Medulla oblongata (tissue), 1 donor: ENCODE data around the gene C1QTNF1.

ENCODE experiments used
- DNase-seq: peaks from one replicate; pipeline ENCODE4 v3.0.0-alpha.2; 2015; ENCODE audit errors: extremely low spot score

The C1QTNF1 gene

DNA sequence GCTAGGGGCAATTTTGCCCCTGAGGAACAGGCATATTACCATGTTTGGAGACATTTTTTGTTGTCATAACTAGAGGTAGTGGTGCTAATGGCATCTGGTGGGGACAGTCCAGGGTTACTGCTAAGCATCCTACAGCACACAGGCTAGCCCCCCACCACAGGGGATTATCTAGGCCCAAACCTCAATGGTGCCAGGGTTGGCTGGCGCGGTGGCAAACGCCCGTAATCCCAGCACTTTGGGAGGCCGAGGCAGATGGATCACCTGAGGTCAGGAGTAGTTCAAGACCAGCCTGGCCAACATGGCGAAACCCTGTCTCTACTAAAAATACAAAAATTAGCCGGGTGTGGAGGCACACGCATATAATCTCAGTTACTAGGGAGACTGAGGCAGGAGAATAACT lies 15.2 kb downstream of the C1QTNF1 start:
- DNase-seq = no peak

DNA sequence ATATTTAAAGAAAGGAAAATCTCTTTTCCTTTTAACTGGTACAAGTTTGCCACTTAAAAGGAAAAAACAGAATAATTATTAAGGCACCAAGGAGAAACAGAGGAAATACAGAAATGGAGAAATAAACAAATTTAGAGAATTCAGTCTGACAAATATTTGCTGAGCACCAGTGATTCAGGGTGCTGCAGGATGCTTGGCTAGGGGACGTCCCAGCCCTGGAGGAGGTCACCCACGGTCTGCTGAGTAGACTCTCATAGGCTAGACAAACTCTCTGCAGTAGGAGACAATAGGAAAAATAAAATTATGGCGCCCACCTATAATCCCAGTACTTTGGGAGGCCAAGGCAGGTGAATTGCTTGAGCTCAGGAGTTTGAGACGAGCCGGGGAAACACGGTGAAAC lies 15.9 kb downstream of the C1QTNF1 start:
- DNase-seq = no peak

- DNase-seq = no peak
Observed at GRCh38 chr17:79041041-79041570, 17.1 kb downstream of the C1QTNF1 start.

GRCh38 chr17:79041723-79042420 lies 17.9 kb downstream of the C1QTNF1 start:
- peak; percentile 40 for DNase-seq

DNA sequence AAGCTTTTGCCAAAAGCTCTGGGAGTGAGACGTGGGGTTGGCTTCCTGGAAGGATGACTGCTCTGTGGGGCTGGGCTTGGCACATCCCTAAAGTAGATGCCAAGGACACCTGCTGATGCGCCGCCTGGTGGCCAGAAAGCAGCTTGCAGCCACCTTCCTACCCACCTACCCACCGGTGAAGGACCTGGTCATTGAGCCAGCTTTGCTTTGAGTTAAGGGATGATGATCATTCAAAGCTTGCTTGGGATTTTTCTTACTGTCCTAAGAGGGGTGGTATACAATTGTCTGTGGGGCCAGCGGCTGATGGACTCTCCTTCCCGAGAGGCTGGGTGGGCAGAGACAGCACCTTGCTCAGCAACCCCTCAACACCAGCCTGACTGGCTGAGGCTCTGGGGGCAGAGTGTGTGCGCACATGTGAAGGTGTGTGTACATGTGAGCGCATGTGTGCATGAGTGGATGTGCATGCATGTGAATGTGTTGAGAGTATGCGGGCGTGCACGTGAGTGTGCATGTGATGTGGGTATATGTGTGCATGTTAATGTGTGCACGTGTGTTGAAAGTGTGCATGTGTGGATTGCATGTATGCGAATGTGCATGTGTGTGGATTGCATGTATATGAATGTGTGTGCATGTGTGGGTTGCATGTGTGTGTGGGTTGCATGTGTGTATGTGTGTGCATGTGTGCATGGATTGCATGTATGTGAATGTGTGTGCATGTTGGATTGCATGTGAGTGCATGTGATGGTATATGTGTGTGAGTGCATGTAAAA lies 18.6 kb downstream of the C1QTNF1 start:
- no peak for DNase-seq

DNA sequence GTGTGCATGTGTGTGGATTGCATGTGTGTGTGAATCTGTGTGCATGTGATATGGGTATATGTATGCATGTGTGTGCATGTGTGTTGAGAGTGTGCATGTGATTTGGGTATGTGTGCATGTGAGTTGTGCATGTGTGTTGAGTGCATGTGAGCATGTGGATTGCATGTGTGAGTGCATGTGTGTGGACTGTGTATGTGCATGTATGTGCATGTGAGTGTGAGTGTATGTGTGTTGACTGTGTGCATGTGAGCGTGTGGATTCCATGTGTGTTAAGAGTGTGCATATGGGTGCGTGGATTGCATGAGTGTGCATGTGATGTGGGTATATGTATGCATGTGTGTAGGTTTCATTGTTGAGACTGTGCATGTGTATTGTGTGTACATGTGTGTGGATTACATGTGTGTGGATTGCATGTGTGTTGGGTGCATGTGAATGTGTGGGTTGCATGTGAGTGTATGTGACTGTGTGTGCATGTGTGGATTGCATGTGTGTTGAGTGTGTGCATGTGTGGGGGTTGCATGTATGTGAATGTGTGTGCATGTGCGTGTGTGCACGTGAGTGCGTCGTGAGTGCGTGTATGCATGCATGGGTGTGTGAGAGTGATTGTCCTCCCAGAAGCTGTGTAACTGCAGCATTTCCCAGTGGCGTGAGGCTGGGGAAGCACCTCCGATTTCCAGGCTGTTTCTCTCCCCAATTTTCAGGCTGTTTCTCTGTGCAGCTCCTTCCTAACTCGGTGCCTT lies 19.4 kb downstream of the C1QTNF1 start:
- no peak for DNase-seq

GRCh38 chr17:79043931-79044320 lies 20.0 kb downstream of the C1QTNF1 start:
- DNase-seq = no peak

DNA sequence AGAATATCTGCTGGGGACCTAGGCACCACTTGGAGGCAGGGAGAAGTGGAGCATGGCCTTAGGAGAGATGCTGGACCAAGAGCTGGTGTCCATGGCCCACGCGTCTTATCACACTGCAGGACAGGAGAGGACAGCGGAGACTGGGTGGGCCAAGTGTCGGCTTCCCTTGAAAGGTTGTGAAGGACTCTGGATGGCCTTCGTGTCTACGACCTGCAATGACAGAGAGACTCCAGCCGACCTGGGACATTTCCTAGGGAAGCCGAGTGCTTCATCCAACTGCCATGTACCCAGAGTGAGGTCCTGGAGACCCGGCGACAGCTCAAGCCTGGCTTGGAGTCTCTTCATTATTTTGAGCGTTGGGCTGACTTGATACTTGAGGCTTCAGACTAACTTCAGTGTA lies 20.5 kb downstream of the C1QTNF1 start:
- no peak for DNase-seq

- no peak for DNase-seq
Observed at GRCh38 chr17:79045001-79045729, 21.2 kb downstream of the C1QTNF1 start.

DNA sequence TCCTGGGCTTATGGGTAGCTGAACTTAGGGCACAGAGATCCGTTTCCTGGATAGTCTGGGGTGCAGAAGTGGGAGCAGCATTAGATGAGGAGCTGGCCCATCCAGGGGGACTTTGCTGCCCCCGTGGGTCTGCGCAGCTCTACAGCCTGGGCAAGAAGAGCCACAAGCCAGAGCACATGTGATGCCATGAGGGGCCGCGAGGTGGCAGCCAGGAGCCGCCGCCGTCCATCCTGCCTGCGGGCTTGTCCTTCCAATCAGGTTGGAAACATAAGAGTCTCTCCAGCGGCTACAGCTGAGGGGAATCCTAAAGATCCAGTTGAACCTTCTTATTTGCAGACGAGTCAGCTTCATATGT lies 21.9 kb downstream of the C1QTNF1 start:
- peak; percentile 76 for DNase-seq

GRCh38 chr17:79046197-79046915 lies 22.4 kb downstream of the C1QTNF1 start:
- no peak for DNase-seq

- no peak for DNase-seq
Observed at GRCh38 chr17:79046916-79047280, 22.9 kb downstream of the C1QTNF1 start.

- no peak for DNase-seq
Observed at GRCh38 chr17:79047291-79047920, 23.4 kb downstream of the C1QTNF1 start.

DNA sequence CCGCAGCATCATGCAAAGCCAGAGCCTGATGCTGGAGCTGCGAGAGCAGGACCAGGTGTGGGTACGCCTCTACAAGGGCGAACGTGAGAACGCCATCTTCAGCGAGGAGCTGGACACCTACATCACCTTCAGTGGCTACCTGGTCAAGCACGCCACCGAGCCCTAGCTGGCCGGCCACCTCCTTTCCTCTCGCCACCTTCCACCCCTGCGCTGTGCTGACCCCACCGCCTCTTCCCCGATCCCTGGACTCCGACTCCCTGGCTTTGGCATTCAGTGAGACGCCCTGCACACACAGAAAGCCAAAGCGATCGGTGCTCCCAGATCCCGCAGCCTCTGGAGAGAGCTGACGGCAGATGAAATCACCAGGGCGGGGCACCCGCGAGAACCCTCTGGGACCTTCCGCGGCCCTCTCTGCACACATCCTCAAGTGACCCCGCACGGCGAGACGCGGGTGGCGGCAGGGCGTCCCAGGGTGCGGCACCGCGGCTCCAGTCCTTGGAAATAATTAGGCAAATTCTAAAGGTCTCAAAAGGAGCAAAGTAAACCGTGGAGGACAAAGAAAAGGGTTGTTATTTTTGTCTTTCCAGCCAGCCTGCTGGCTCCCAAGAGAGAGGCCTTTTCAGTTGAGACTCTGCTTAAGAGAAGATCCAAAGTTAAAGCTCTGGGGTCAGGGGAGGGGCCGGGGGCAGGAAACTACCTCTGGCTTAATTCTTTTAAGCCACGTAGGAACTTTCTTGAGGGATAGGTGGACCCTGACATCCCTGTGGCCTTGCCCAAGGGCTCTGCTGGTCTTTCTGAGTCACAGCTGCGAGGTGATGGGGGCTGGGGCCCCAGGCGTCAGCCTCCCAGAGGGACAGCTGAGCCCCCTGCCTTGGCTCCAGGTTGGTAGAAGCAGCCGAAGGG lies 24.2 kb downstream of the C1QTNF1 start:
- DNase-seq = no peak

- no peak for DNase-seq
Observed at GRCh38 chr17:79048826-79049755, 25.1 kb downstream of the C1QTNF1 start.

DNA sequence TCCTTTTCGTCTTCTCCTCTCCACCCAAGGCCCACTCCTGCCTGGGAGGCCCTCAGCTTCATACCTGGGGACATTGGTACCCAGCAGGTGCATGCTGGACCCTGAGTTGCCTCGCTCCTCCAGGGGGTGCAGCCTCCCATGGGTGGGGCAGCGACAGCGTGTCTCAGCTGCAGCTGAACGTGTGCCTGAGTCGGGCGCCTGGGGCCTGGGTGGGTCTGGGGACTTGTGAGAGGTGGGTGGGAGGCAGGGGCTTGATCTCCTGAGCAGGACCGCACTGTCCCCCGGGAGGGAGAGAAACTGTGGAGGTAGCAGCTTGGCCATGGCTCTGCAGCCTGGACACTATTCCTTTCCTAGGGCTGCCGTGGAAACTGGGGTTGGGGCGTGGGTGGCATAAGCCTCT lies 25.9 kb downstream of the C1QTNF1 start:
- no peak for DNase-seq

- no peak for DNase-seq
Observed at GRCh38 chr17:79050551-79050950, 26.6 kb downstream of the C1QTNF1 start.

GRCh38 chr17:79051306-79051705 lies 27.3 kb downstream of the C1QTNF1 start:
- no peak for DNase-seq

GRCh38 chr17:79052131-79052530 lies 28.2 kb downstream of the C1QTNF1 start:
- DNase-seq = no peak
